ENCODE measurements around the gene RNASEL.
A peak's percentile ranks its signal among the peaks of the same experiment; 100 is the strongest.

GRCh38 chr1:182601416-182601786, 12.3 kb upstream of the RNASEL start:
- TF ChIP-seq CTCF (IDR thresholded peaks at IDR 0.05) (peak; percentile 86), POLR2A (IDR thresholded peaks at IDR 0.05; ENCODE audit: low read length) (no peak), HDAC2 (IDR thresholded peaks at IDR 0.05) (no peak), JUNB (IDR thresholded peaks at IDR 0.05) (no peak), CHD4 (IDR thresholded peaks at IDR 0.05; ENCODE audit: borderline replicate concordance) (no peak), RFX5 (IDR thresholded peaks at IDR 0.05) (no peak), GATA3 (IDR thresholded peaks at IDR 0.05; ENCODE audit: borderline replicate concordance) (no peak), MYC (IDR thresholded peaks at IDR 0.05; ENCODE audit: borderline replicate concordance, low read length) (peak; percentile 85; the same call in 1 of the 2 replicates)
